Right atrium auricular region (tissue), 2 donors: ENCODE results near the gene CHMP2B. TPM values are rescaled to one million over a fixed set of nuclear protein-coding genes. Genes with fewer than 3 reads are reported as not detected.

Experiments
- DNase-seq: peaks from one replicate; pipeline ENCODE4 v3.0.0-alpha.2; 2019; ENCODE audit warnings: low spot score
- H3K27ac ChIP-seq, 2 donors: fragments of 200-600 bp; sonication (generic); 1 replicate in 1 of 2; 2 replicates in 1 of 2; pipeline ENCODE4 v1.5.1; 2016 to 2019
- H3K27me3 ChIP-seq, 2 donors: fragments of 200-600 bp; sonication (generic); one replicate each; pipeline versions ENCODE4 v1.5.1 to v1.6.0; 2017 to 2019
- H3K36me3 ChIP-seq: fragments of 200-600 bp; sonication (generic); one replicate; pipeline ENCODE4 v1.5.1; 2016
- H3K4me1 ChIP-seq, 2 donors: fragments of 200-600 bp; sonication (generic); one replicate each; pipeline versions ENCODE4 v1.5.1 to v1.6.0; 2017 to 2019
- H3K4me3 ChIP-seq, 2 donors: fragments of 200-600 bp; sonication (generic); 1 replicate in 1 of 2; 2 replicates in 1 of 2; pipeline ENCODE4 v1.5.1; 2017 to 2019; ENCODE audit warnings: mild to moderate bottlenecking in 1 of 2, moderate library complexity in 1 of 2
- H3K9me3 ChIP-seq, 2 donors: fragments of 200-600 bp; sonication (generic); one replicate each; pipeline ENCODE4 v1.5.1; 2019
- total RNA-seq, 2 donors: library from RNA; depleted of rRNA; stranded (reverse); fragments of >200 nt; gene quantifications; one replicate each; pipeline ENCODE4 v1.1.0, GENCODE V29; 2016
- TF ChIP-seq, protein P1 (sequence below), 2 donors: fragments of 200-600 bp; sonication (generic); IDR thresholded peaks; one replicate each; pipeline ENCODE4 v1.5.1; 2019; ENCODE audit warnings: antibody characterized with exemption in 2 of 2

CHMP2B gene
- total RNA-seq, 2 donors from 2014 or later: 30.7 to 32.4 TPM

- Histone ChIP-seq H3K36me3 (no peaks in the 10 kb centered on the region), H3K9me3 (no peaks in the 10 kb centered on the region), H3K27me3 (no peaks in the 10 kb centered on the region), H3K4me1 (no peaks in the 10 kb centered on the region), H3K27ac (no peak overlapping the region), H3K4me3 (no peak overlapping the region)
- TF ChIP-seq, protein P1, sequence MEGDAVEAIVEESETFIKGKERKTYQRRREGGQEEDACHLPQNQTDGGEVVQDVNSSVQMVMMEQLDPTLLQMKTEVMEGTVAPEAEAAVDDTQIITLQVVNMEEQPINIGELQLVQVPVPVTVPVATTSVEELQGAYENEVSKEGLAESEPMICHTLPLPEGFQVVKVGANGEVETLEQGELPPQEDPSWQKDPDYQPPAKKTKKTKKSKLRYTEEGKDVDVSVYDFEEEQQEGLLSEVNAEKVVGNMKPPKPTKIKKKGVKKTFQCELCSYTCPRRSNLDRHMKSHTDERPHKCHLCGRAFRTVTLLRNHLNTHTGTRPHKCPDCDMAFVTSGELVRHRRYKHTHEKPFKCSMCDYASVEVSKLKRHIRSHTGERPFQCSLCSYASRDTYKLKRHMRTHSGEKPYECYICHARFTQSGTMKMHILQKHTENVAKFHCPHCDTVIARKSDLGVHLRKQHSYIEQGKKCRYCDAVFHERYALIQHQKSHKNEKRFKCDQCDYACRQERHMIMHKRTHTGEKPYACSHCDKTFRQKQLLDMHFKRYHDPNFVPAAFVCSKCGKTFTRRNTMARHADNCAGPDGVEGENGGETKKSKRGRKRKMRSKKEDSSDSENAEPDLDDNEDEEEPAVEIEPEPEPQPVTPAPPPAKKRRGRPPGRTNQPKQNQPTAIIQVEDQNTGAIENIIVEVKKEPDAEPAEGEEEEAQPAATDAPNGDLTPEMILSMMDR (IDR thresholded peaks at IDR 0.05): no peak
- DNase-seq: no peak
Observed at GRCh38 chr3:87268646-87269211, 41.6 kb downstream of the CHMP2B start.

DNA sequence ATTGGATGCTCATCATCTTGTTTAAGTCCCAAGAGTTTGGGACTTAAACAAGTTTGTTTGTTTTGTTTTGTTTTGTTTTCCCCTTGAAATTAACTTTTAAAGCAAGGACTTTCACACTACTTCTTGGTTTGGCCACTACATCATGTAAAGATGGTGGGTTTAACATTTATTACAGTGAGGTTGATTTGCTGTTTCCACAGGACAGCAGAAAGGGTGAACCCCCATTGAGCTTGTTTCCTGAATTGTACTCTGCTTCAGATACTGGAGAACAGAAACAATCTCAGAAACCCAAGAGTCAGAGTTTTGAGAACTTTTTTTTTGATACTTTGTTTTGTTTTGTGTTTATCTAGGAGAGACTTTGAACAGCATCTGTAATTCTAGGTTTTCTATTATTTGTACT, 42.6 kb downstream of the CHMP2B start:
- H3K4me3 ChIP-seq: no peak overlapping the region
- H3K27ac ChIP-seq: no peak overlapping the region
- DNase-seq: no peak
- no peaks in the 10 kb centered on the region for H3K36me3 ChIP-seq
- no peaks in the 10 kb centered on the region for H3K27me3 ChIP-seq
- H3K9me3 ChIP-seq: no peaks in the 10 kb centered on the region
- TF ChIP-seq, protein P1 (IDR thresholded peaks at IDR 0.05): no peak
- H3K4me1 ChIP-seq: no peaks in the 10 kb centered on the region

GRCh38 chr3:87270908-87271700, 44.0 kb downstream of the CHMP2B start:
- Histone ChIP-seq H3K27me3 (no peaks in the 10 kb centered on the region), H3K36me3 (no peaks in the 10 kb centered on the region), H3K9me3 (no peaks in the 10 kb centered on the region), H3K4me1 (no peaks in the 10 kb centered on the region), H3K4me3 (no peak overlapping the region), H3K27ac (no peak overlapping the region)
- TF ChIP-seq, protein P1 (IDR thresholded peaks at IDR 0.05): no peak
- DNase-seq: no peak

GRCh38 chr3:87272718-87273341, 45.7 kb downstream of the CHMP2B start:
- no peak overlapping the region for H3K4me3 ChIP-seq
- no peaks in the 10 kb centered on the region for H3K27me3 ChIP-seq
- no peaks in the 10 kb centered on the region for H3K36me3 ChIP-seq
- TF ChIP-seq, protein P1 (IDR thresholded peaks at IDR 0.05): no peak
- DNase-seq: no peak
- no peaks in the 10 kb centered on the region for H3K4me1 ChIP-seq
- H3K9me3 ChIP-seq: no peaks in the 10 kb centered on the region
- no peak overlapping the region for H3K27ac ChIP-seq

- no peaks in the 10 kb centered on the region for H3K27me3 ChIP-seq
Observed at GRCh38 chr3:87276484-87276883, 49.4 kb downstream of the CHMP2B start, which contains the start of gene POU1F1. POU1F1 (minus strand) TSS chr3:87276584; CDS start chr3:87276462, 122 bp downstream.

More at GRCh38 chr3:87276484-87276883, 49.4 kb downstream of the CHMP2B start, which contains the start of gene POU1F1:
- TF ChIP-seq, protein P1 (IDR thresholded peaks at IDR 0.05): no peak
- no peak within 1 kb of the TSS for H3K27ac ChIP-seq
- no peak for DNase-seq
- no peaks in the 10 kb centered on the region for H3K4me1 ChIP-seq
- no peak within 1 kb of the TSS for H3K4me3 ChIP-seq
- no peaks in the 10 kb centered on the region for H3K36me3 ChIP-seq
- H3K9me3 ChIP-seq: no peaks in the 10 kb centered on the region
